GM23248 (cell line): ENCODE data around the gene OR6S1.

ENCODE experiments used
- EZH2 ChIP-seq: fragments of 200-600 bp; sonication (generic); IDR thresholded peaks from 2 replicates; pipeline ENCODE4 v1.6.1; 2018; ENCODE audit warnings: antibody characterized with exemption, mild to moderate bottlenecking; ENCODE audit not compliant: insufficient read depth, poor library complexity, severe bottlenecking
- EZH2phosphoT487 ChIP-seq: fragments of 200-600 bp; sonication (generic); IDR thresholded peaks from 2 replicates; pipeline ENCODE4 v1.6.1; 2018; ENCODE audit warnings: antibody characterized with exemption, moderate library complexity, mild to moderate bottlenecking, low read depth; ENCODE audit not compliant: insufficient read depth

- TF ChIP-seq EZH2: no peak
- TF ChIP-seq EZH2phosphoT487: no peak
These were observed 35.1 kb downstream of the OR6S1 start for GRCh38 chr14:20606190-20606901.
